CD4-positive, alpha-beta memory T cell (primary cell): ENCODE results near the gene AK5. TPM values are rescaled to one million over a fixed set of nuclear protein-coding genes. Genes with fewer than 3 reads are reported as not detected.

Experiments
- CTCF ChIA-PET: fragments of 350-600 bp; sonication (Branson Sonifier 250); formaldehyde crosslinking; loops from one replicate; lab custom pipeline; 2021; ENCODE audit warnings: inconsistent platforms; ENCODE audit not compliant: partially characterized antibody; lab: Charles Lee
- POLR2A ChIA-PET: fragments of 350-600 bp; sonication (Branson Sonifier 250); formaldehyde crosslinking; loops from one replicate; lab custom pipeline; 2021; ENCODE audit not compliant: partially characterized antibody; lab: Charles Lee
- DNase-seq, 5 donors: peaks; one replicate each; pipeline versions ENCODE4 v3.0.0 to v3.0.0-alpha.2; 2020 to 2022; ENCODE audit warnings: mixed read lengths in 1 of 5
- H3K27ac ChIP-seq: one replicate; pipeline ENCODE4 v1.7.0; 2013; ENCODE audit warnings: low read depth, low read length
- H3K27me3 ChIP-seq: 2 replicates; pipeline ENCODE4 v1.7.0; 2013; ENCODE audit warnings: mild to moderate bottlenecking, low read length, moderate library complexity; ENCODE audit not compliant: insufficient read depth
- H3K36me3 ChIP-seq: 2 replicates; pipeline ENCODE4 v1.7.0; 2013; ENCODE audit warnings: mild to moderate bottlenecking, low read length, moderate library complexity; ENCODE audit not compliant: insufficient read depth
- H3K4me1 ChIP-seq: 2 replicates; pipeline ENCODE4 v1.7.0; 2013; ENCODE audit warnings: mild to moderate bottlenecking, low read length, moderate library complexity; ENCODE audit not compliant: insufficient read depth
- H3K4me3 ChIP-seq, 2 donors: one replicate each; pipeline ENCODE4 v1.7.0; 2013; ENCODE audit warnings: low read length in 2 of 2, mild to moderate bottlenecking in 1 of 2
- H3K9me3 ChIP-seq, 2 donors: one replicate each; pipeline ENCODE4 v1.7.0; 2013; ENCODE audit warnings: low read length in 2 of 2, control low read depth in 1 of 2; ENCODE audit not compliant: control insufficient read depth in 1 of 2
- H3K27ac Mint-ChIP-seq, 7 donors: one replicate each; pipeline ENCODE4 v1.8.0; 2020 to 2021; ENCODE audit warnings: mixed read lengths in 7 of 7, mild to moderate bottlenecking in 6 of 7, inconsistent platforms in 3 of 7, moderate library complexity in 3 of 7
- H3K27me3 Mint-ChIP-seq, 2 donors: one replicate each; pipeline ENCODE4 v1.8.0; 2020 to 2021; ENCODE audit warnings: mixed read lengths in 2 of 2
- H3K36me3 Mint-ChIP-seq, 2 donors: one replicate each; pipeline ENCODE4 v1.8.0; 2020 to 2021; ENCODE audit warnings: mixed read lengths in 2 of 2, inconsistent platforms in 1 of 2, mild to moderate bottlenecking in 1 of 2
- H3K4me1 Mint-ChIP-seq, 4 donors: one replicate each; pipeline ENCODE4 v1.8.0; 2020 to 2021; ENCODE audit warnings: mixed read lengths in 4 of 4, mild to moderate bottlenecking in 1 of 4
- H3K4me3 Mint-ChIP-seq, 8 donors: one replicate each; pipeline ENCODE4 v1.8.0; 2020 to 2021; ENCODE audit warnings: mixed read lengths in 8 of 8, mild to moderate bottlenecking in 7 of 8, moderate library complexity in 6 of 8, inconsistent platforms in 3 of 8
- H3K9me3 Mint-ChIP-seq, 8 donors: one replicate each; pipeline ENCODE4 v1.8.0; 2020 to 2021; ENCODE audit warnings: mixed read lengths in 8 of 8, mild to moderate bottlenecking in 5 of 8, inconsistent platforms in 3 of 8, moderate library complexity in 1 of 8
- intact Hi-C: fragments of 100-400 bp; cut with micrococcal nuclease; formaldehyde crosslinking; loops from one replicate; pipeline ENCODE4 v1.15.1; 2023
- polyA plus RNA-seq, 2 donors: library from polyadenylated mRNA; unstranded; fragments of 300-500 nt; fragmentation: Illumina TruSeq; gene quantifications; one replicate each; pipeline ENCODE4 v1.2.3, GENCODE V29; 2021
- total RNA-seq, 2 experiments: library from RNA; stranded (reverse); gene quantifications; one replicate each; pipeline ENCODE4 v1.2.3, GENCODE V29; 2021

Gene AK5
- total and polyA plus RNA-seq, 4 experiments from 2014 or later, result 17.0 to 25.5 (median 19.3) TPM

GRCh38 chr1:77532641-77533040 lies 250.8 kb downstream of the AK5 start:
- ChIA-PET CTCF (interaction anchor here (0.6 to 3.7 kb wide), 37 partner anchors 8 to 1745 kb away, joined by 3 to 35 read pairs (median 4); no protein-coding TSS in a partner anchor), POLR2A (no interaction called here)
- peak overlapping the region in 1 of 8 donors; percentile 20 for H3K4me3 Mint-ChIP-seq
- peaks cover 0 to 5% of the 10 kb centered on the region in 2 donors for H3K36me3 Mint-ChIP-seq
- H3K4me3 ChIP-seq, result no peak overlapping the region
- DNase-seq, result no peak
- no peaks in the 10 kb centered on the region for H3K27me3 Mint-ChIP-seq
- no peaks in the 10 kb centered on the region for H3K36me3 ChIP-seq
- H3K4me1 ChIP-seq, result peaks cover 3% of the 10 kb centered on the region
- no peak overlapping the region for H3K27ac ChIP-seq
- H3K4me1 Mint-ChIP-seq, result peaks cover 4 to 8% (median 5%) of the 10 kb centered on the region in 4 donors
- H3K27ac Mint-ChIP-seq, result no peak overlapping the region
- no peaks in the 10 kb centered on the region for H3K9me3 ChIP-seq
- H3K27me3 ChIP-seq, result no peaks in the 10 kb centered on the region
- no peaks in the 10 kb centered on the region for H3K9me3 Mint-ChIP-seq
- intact Hi-C loops, result loop anchor here (1.0 to 10.0 kb wide), 7 partner anchors 100 to 1378 kb away; partner anchors contain the start of genes AK5, PIGK and ZZZ3

- Mint-ChIP-seq H3K27ac (peak overlapping the region in 3 of 7 donors; percentile 32 to 83 (median 39)), H3K9me3 (no peaks in the 10 kb centered on the region), H3K27me3 (no peaks in the 10 kb centered on the region), H3K4me1 (peaks cover 4 to 8% (median 5%) of the 10 kb centered on the region in 4 donors), H3K4me3 (peak overlapping the region in 5 of 8 donors; percentile 17 to 65 (median 32)), H3K36me3 (peaks cover 0 to 5% of the 10 kb centered on the region in 2 donors)
- peaks cover 3% of the 10 kb centered on the region for H3K4me1 ChIP-seq
- no peaks in the 10 kb centered on the region for H3K9me3 ChIP-seq
- no peak overlapping the region for H3K27ac ChIP-seq
- peak; percentile 60 to 65 (median 64) for DNase-seq
- no peaks in the 10 kb centered on the region for H3K27me3 ChIP-seq
- CTCF ChIA-PET, result interaction anchor here (0.7 to 3.7 kb wide), 37 partner anchors 7 to 1380 kb away, joined by 3 to 35 read pairs (median 5); no protein-coding TSS in a partner anchor
- intact Hi-C loops, result loop anchor here (1.0 to 10.0 kb wide), 8 partner anchors 101 to 1379 kb away; partner anchors contain the start of genes AK5, PIGK and ZZZ3
- POLR2A ChIA-PET, result no interaction called here
- no peak overlapping the region for H3K4me3 ChIP-seq
- H3K36me3 ChIP-seq, result no peaks in the 10 kb centered on the region
These were observed 252.0 kb downstream of the AK5 start for GRCh38 chr1:77533660-77534305.

- DNase-seq, result no peak
- Histone ChIP-seq H3K27ac (no peak overlapping the region), H3K27me3 (no peaks in the 10 kb centered on the region), H3K36me3 (no peaks in the 10 kb centered on the region), H3K4me1 (peaks cover 3% of the 10 kb centered on the region), H3K4me3 (no peak overlapping the region), H3K9me3 (no peaks in the 10 kb centered on the region)
- H3K36me3 Mint-ChIP-seq, result peaks cover 0 to 5% of the 10 kb centered on the region in 2 donors
- intact Hi-C loops, result loop anchor here (2.0 to 10.0 kb wide), 4 partner anchors 102 to 250 kb away; partner anchors contain the start of gene AK5
- POLR2A ChIA-PET, result no interaction called here
- H3K4me3 Mint-ChIP-seq, result no peak overlapping the region
- CTCF ChIA-PET, result interaction anchor here (1.2 to 3.7 kb wide), 8 partner anchors 10 to 388 kb away, joined by 3 to 35 read pairs (median 8); no protein-coding TSS in a partner anchor
- H3K27ac Mint-ChIP-seq, result no peak overlapping the region
- peaks cover 4 to 8% (median 5%) of the 10 kb centered on the region in 4 donors for H3K4me1 Mint-ChIP-seq
- no peaks in the 10 kb centered on the region for H3K27me3 Mint-ChIP-seq
- no peaks in the 10 kb centered on the region for H3K9me3 Mint-ChIP-seq
These were observed 252.6 kb downstream of the AK5 start for GRCh38 chr1:77534456-77534855.

- CTCF ChIA-PET, result interaction anchor here (1.1 to 1.8 kb wide), 4 partner anchors 10 to 391 kb away, joined by 3 to 7 read pairs (median 4); no protein-coding TSS in a partner anchor
- Mint-ChIP-seq H3K4me1 (peaks cover 4 to 8% (median 5%) of the 10 kb centered on the region in 4 donors), H3K36me3 (peaks cover 0 to 5% of the 10 kb centered on the region in 2 donors), H3K9me3 (no peaks in the 10 kb centered on the region), H3K27me3 (no peaks in the 10 kb centered on the region), H3K27ac (no peak overlapping the region), H3K4me3 (no peak overlapping the region)
- POLR2A ChIA-PET, result no interaction called here
- intact Hi-C loops, result loop anchor here (10.0 kb wide), 2 partner anchors 162 to 252 kb away; partner anchors contain the start of gene AK5
- Histone ChIP-seq H3K4me3 (no peak overlapping the region), H3K27ac (no peak overlapping the region), H3K4me1 (peaks cover 3% of the 10 kb centered on the region), H3K36me3 (no peaks in the 10 kb centered on the region), H3K27me3 (no peaks in the 10 kb centered on the region), H3K9me3 (no peaks in the 10 kb centered on the region)
- DNase-seq, result no peak
These were observed 255.0 kb downstream of the AK5 start for GRCh38 chr1:77536813-77537212.

- Histone ChIP-seq H3K4me1 (no peaks in the 10 kb centered on the region), H3K27ac (no peak overlapping the region), H3K9me3 (no peaks in the 10 kb centered on the region), H3K36me3 (no peaks in the 10 kb centered on the region), H3K27me3 (no peaks in the 10 kb centered on the region), H3K4me3 (no peak overlapping the region)
- intact Hi-C loops, result loop anchor here (10.0 kb wide), 2 partner anchors 164 to 254 kb away; partner anchors contain the start of gene AK5
- Mint-ChIP-seq H3K4me1 (peaks cover 0 to under 1% (median 0%) of the 10 kb centered on the region in 4 donors), H3K4me3 (no peak overlapping the region), H3K9me3 (no peaks in the 10 kb centered on the region), H3K27me3 (no peaks in the 10 kb centered on the region), H3K36me3 (peaks cover 0 to 5% of the 10 kb centered on the region in 2 donors), H3K27ac (peak overlapping the region in 2 of 7 donors; percentile 48 to 51)
- ChIA-PET POLR2A (no interaction called here), CTCF (no interaction called here)
- no peak for DNase-seq
These were observed 257.2 kb downstream of the AK5 start for GRCh38 chr1:77538956-77539518.

GRCh38 chr1:77539519-77540142 lies 257.8 kb downstream of the AK5 start:
- H3K9me3 ChIP-seq, result no peaks in the 10 kb centered on the region
- Mint-ChIP-seq H3K9me3 (no peaks in the 10 kb centered on the region), H3K4me1 (no peaks in the 10 kb centered on the region), H3K27me3 (no peaks in the 10 kb centered on the region), H3K27ac (peak overlapping the region in 1 of 7 donors; percentile 51), H3K36me3 (peaks cover 0 to 5% of the 10 kb centered on the region in 2 donors), H3K4me3 (no peak overlapping the region)
- ChIA-PET CTCF (no interaction called here), POLR2A (no interaction called here)
- DNase-seq, result no peak
- no peak overlapping the region for H3K4me3 ChIP-seq
- no peaks in the 10 kb centered on the region for H3K27me3 ChIP-seq
- no peaks in the 10 kb centered on the region for H3K4me1 ChIP-seq
- intact Hi-C loops, result loop anchor here (10.0 kb wide), 2 partner anchors 165 to 255 kb away; partner anchors contain the start of gene AK5
- no peak overlapping the region for H3K27ac ChIP-seq
- H3K36me3 ChIP-seq, result no peaks in the 10 kb centered on the region
